ENCODE measurements around the gene C1orf167. TPM values are rescaled to one million over a fixed set of nuclear protein-coding genes. Genes with fewer than 3 reads are reported as not detected.

The C1orf167 gene
- not detected in 2 replicates for total RNA-seq

GRCh38 chr1:11761988-11762406 is at the start of gene C1orf167:
Gene C1orf167, plus strand, starts transcription at chr1:11762193. Its CDS starts 2,208 bp downstream, at chr1:11764401.
- Histone ChIP-seq H3K27me3 (ENCODE audit: control insufficient read depth, insufficient read depth, low read length) (peaks cover 30% of the 10 kb centered on the region), H3K4me3 (ENCODE audit: low read depth, low read length) (no peak within 1 kb of the TSS), H3K36me3 (ENCODE audit: control insufficient read depth, insufficient read depth, low read length) (no peaks in the 10 kb centered on the region)
- no peak for DNase-seq (ENCODE audit: low read depth)
- TF ChIP-seq CTCF (IDR thresholded peaks at IDR 0.05; ENCODE audit: insufficient read depth, low read length, poor library complexity, severe bottlenecking): no peak

- Histone ChIP-seq H3K4me3 (ENCODE audit: low read depth, low read length) (no peak overlapping the region), H3K36me3 (ENCODE audit: control insufficient read depth, insufficient read depth, low read length) (no peaks in the 10 kb centered on the region), H3K27me3 (ENCODE audit: control insufficient read depth, insufficient read depth, low read length) (peaks cover 36% of the 10 kb centered on the region)
- DNase-seq (ENCODE audit: low read depth): no peak
- no peak for TF ChIP-seq CTCF (IDR thresholded peaks at IDR 0.05; ENCODE audit: insufficient read depth, low read length, poor library complexity, severe bottlenecking)
Observed at GRCh38 chr1:11712285-11712684, 49.7 kb upstream of the C1orf167 start.

DNA sequence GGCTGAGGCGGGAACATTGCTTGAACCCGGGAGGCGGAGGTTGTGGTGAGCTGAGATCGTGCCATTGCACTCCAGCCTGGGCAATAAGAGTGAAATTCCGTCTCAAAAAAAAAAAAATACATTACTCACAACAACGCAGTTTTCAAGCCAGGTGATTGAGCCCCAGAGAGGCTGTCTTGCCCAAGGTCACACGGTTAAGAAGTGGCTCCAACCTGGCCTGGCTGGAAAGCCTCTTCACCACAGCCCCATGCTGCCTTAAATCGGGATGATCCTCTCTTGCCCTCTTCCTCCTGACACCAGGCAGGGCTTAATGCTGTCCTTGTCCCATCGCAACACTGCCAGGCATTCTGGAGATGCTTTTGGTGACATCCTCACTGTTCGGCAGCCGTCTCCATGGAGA is 48.9 kb upstream of the C1orf167 start:
- no peak for TF ChIP-seq CTCF (IDR thresholded peaks at IDR 0.05; ENCODE audit: insufficient read depth, low read length, poor library complexity, severe bottlenecking)
- Histone ChIP-seq H3K27me3 (ENCODE audit: control insufficient read depth, insufficient read depth, low read length) (peaks cover 27% of the 10 kb centered on the region), H3K36me3 (ENCODE audit: control insufficient read depth, insufficient read depth, low read length) (no peaks in the 10 kb centered on the region), H3K4me3 (ENCODE audit: low read depth, low read length) (no peak overlapping the region)
- DNase-seq (ENCODE audit: low read depth): no peak

DNA sequence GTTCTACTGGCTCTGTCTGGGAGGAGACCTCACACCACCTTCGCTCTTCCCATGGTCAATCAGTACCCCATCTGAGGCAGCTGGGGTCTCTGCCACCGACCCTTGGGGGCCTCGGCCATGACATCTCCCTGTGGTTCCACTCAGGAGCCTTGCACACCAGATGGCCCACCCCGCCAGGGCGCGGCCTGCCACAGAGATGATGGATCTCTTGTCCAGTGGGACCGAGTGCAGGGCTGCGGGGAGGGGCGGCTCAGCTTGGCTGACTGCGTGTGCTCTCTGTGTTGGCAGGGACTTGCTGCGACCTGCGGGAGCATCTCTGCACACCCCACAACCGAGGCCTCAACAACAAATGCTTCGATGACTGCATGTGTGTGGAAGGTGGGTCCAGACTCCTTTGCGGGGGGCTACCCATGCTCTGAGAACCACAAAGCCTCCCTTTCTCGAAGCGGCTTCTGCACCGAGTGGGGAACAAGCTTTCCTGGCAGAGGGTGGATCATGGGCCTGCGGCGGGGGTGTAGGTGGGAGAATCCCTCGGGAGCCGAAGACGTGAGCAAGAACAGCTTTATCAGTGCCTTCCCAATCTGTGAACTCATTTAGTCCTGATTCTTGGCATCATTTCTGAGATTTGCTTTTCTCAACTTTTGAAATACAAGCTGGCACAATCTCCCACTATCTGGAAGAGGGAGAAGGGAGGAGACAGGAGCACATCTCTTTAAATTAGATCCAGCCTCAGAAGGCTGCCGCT is 47.0 kb upstream of the C1orf167 start:
- Histone ChIP-seq H3K4me3 (ENCODE audit: low read depth, low read length) (no peak overlapping the region), H3K27me3 (ENCODE audit: control insufficient read depth, insufficient read depth, low read length) (peaks cover 28% of the 10 kb centered on the region), H3K36me3 (ENCODE audit: control insufficient read depth, insufficient read depth, low read length) (no peaks in the 10 kb centered on the region)
- DNase-seq (ENCODE audit: low read depth): no peak
- no peak for TF ChIP-seq CTCF (IDR thresholded peaks at IDR 0.05; ENCODE audit: insufficient read depth, low read length, poor library complexity, severe bottlenecking)

GRCh38 chr1:11719313-11720032 is 42.5 kb upstream of the C1orf167 start:
- no peak for DNase-seq (ENCODE audit: low read depth)
- Histone ChIP-seq H3K27me3 (ENCODE audit: control insufficient read depth, insufficient read depth, low read length) (peaks cover 20% of the 10 kb centered on the region), H3K36me3 (ENCODE audit: control insufficient read depth, insufficient read depth, low read length) (no peaks in the 10 kb centered on the region), H3K4me3 (ENCODE audit: low read depth, low read length) (peak overlapping the region; percentile 1)
- TF ChIP-seq CTCF (IDR thresholded peaks at IDR 0.05; ENCODE audit: insufficient read depth, low read length, poor library complexity, severe bottlenecking): peak; percentile 98

Data from kidney epithelial cell (primary cell).